ENCODE measurements around the gene SNX9.

DNA sequence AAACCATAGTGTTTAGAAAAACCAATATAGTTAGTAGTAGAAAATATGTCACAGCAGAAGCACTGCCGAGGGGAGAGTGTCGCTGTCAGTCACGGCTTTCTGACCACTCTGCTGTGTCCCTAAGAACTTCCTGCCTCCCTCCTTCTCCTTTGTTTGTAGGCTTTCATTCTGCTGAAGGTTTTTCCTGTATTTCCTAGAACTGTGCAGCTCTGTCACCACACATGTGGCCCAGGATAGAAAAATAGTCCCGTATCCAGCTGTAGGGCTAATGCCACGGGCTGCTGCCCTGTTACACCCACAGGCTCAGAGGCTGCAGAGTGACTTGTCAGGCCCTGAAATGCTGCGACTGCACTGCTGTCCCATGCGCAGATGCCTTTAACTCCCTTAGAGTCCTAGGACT, 106.0 kb downstream of the SNX9 start:
- TF ChIP-seq, protein P1, sequence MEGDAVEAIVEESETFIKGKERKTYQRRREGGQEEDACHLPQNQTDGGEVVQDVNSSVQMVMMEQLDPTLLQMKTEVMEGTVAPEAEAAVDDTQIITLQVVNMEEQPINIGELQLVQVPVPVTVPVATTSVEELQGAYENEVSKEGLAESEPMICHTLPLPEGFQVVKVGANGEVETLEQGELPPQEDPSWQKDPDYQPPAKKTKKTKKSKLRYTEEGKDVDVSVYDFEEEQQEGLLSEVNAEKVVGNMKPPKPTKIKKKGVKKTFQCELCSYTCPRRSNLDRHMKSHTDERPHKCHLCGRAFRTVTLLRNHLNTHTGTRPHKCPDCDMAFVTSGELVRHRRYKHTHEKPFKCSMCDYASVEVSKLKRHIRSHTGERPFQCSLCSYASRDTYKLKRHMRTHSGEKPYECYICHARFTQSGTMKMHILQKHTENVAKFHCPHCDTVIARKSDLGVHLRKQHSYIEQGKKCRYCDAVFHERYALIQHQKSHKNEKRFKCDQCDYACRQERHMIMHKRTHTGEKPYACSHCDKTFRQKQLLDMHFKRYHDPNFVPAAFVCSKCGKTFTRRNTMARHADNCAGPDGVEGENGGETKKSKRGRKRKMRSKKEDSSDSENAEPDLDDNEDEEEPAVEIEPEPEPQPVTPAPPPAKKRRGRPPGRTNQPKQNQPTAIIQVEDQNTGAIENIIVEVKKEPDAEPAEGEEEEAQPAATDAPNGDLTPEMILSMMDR (conservative IDR thresholded peaks at IDR 0.05 in 1 of 2, IDR thresholded peaks at IDR 0.05 in 1 of 2; ENCODE audit: low read depth in 1 of 2, low read length in 2 of 2): no peak
- TF ChIP-seq EZH2 (IDR thresholded peaks at IDR 0.05; ENCODE audit: low read length, missing control alignments): no peak

Measured in fibroblast of lung (primary cell).